ENCODE results near the gene TPX2. TPM values are rescaled to one million over a fixed set of nuclear protein-coding genes. Genes with fewer than 3 reads are reported as not detected.

Gene TPX2
- total and polyA plus RNA-seq, 2 of the 8 experiments (the other 6 are each of a cell fraction or from before 2014, with no cell fraction given), result 43.6 to 125 TPM

- TF ChIP-seq FOSL1 (IDR thresholded peaks at IDR 0.05; ENCODE audit: insufficient read depth, low read depth, low read length) (no peak), SAP30 (IDR thresholded peaks at IDR 0.05; ENCODE audit: insufficient read depth, insufficient replicate concordance, low read length) (no peak), HDAC6 (IDR thresholded peaks at IDR 0.05; ENCODE audit: low read depth, low read length) (no peak), BACH1 (IDR thresholded peaks at IDR 0.05; ENCODE audit: low read length) (no peak)
Observed at GRCh38 chr20:31740656-31741323, 1.7 kb downstream of the TPX2 start (continued).
